Erythroblast (primary cell): ENCODE data around the gene PPP2R3A.
"Not testable (repeated sequence)": the region's sequence is repeated elsewhere in the genome, so short reads cannot be mapped to it uniquely, and the experiment has no call there.

Experiments used
- GATA1 ChIP-seq: IDR thresholded peaks from 2 replicates; pipeline ENCODE4 v1.6.1; 2011; ENCODE audit warnings: low read depth, mild to moderate bottlenecking, control low read depth, low read length, moderate library complexity
- POLR2A ChIP-seq: IDR thresholded peaks from 2 replicates; pipeline ENCODE4 v1.6.1; 2011; ENCODE audit warnings: mild to moderate bottlenecking, low read length

DNA sequence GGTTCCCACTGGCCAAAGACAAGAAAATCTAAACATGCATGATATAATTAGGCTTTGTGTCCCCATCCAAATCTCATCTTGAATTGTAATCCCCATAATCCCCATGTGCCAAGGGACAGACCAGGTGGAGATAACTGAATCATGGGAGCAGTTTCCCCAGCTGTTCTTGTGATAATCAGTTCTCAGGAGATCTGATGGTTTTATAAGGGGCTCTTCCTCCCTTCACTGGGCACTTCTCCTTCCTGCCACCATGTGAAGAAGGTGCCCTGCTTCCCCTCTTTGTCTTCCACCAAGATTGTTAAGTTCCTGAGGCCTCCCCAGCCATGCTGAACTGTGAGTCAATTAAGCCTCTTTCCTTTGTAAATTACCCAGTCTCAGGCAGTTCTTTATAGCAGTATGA, 198.1 kb downstream of the PPP2R3A start:
- not testable (repeated sequence) for TF ChIP-seq POLR2A, GATA1
